Brain microvascular endothelial cell (primary cell): ENCODE measurements around the gene SLC29A3.

ENCODE experiments used
- DNase-seq: peaks from one replicate; pipeline ENCODE4 v3.0.0-alpha.2; 2020
- H3K27ac ChIP-seq: fragments of 250-450 bp; sonication (Bioruptor Pico); 2 replicates; pipeline ENCODE4 v1.5.1; 2020; ENCODE audit warnings: mild to moderate bottlenecking, moderate library complexity
- H3K27me3 ChIP-seq: fragments of 250-450 bp; sonication (Bioruptor Pico); replicated peaks from 2 replicates; pipeline ENCODE4 v1.5.1; 2020; ENCODE audit warnings: mild to moderate bottlenecking
- H3K36me3 ChIP-seq: fragments of 250-450 bp; sonication (Bioruptor Pico); replicated peaks from 2 replicates; pipeline ENCODE4 v1.5.1; 2020; ENCODE audit warnings: mild to moderate bottlenecking
- H3K4me3 ChIP-seq: 2 replicates; pipeline ENCODE4 v1.5.1; 2011; ENCODE audit warnings: low read depth, mild to moderate bottlenecking, control low read depth, low read length, moderate library complexity
- CTCF ChIP-seq: IDR thresholded peaks from 2 replicates; pipeline ENCODE4 v1.5.1; 2011; ENCODE audit warnings: low read depth, mild to moderate bottlenecking, moderate library complexity, low read length, control low read depth, inconsistent platforms; ENCODE audit errors: missing control alignments
- in situ Hi-C: cut with HindIII; loops from 2 replicates; pipeline ENCODE4 v1.10.0; 2017; ENCODE audit warnings: low sequenced_read_pairs, low pct_ligation_motif_present

SLC29A3 gene

DNA sequence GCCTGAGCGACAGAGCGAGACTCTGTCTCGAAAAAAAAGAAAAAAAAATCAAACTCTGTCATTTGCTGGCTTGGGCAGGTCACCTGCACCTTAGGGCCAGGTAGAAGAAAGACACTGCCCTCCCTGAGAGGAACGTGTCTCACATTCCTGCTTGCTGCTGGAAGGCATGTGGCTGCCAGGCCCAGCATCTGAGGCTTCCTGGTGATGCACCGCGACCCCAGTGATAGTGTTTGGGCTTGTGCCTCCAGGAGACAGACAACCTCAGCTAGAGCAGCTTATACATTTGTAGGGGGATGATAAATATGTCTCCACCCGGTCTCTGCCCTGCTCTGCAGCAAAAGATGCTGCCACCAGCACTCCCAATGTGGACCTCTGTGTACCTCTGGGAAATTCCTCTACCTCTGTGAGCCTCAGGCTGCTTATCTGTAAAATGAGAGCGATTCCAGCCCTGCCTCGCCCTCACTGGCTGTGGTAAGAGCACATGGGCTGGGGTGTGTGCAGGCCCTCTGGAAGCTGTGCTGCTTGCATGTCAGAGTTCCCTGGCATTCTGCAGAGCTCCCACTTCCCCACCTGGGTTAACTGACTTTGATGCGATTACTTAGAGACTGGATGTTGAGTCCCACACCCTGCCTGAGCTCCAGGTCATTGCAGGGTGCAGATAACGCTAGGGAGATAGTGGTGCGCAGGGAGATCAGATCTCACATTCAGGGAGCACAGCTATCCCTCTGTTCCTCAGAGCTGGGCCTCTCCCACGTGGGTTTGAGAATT is 19.9 kb downstream of the SLC29A3 start:
- in situ Hi-C loops, result no loop called here
- H3K27me3 ChIP-seq, result no peaks in the 10 kb centered on the region
- no peaks in the 10 kb centered on the region for H3K36me3 ChIP-seq
- no peak overlapping the region for H3K27ac ChIP-seq
- no peak for TF ChIP-seq CTCF
- no peak overlapping the region for H3K4me3 ChIP-seq
- DNase-seq, result no peak

DNA sequence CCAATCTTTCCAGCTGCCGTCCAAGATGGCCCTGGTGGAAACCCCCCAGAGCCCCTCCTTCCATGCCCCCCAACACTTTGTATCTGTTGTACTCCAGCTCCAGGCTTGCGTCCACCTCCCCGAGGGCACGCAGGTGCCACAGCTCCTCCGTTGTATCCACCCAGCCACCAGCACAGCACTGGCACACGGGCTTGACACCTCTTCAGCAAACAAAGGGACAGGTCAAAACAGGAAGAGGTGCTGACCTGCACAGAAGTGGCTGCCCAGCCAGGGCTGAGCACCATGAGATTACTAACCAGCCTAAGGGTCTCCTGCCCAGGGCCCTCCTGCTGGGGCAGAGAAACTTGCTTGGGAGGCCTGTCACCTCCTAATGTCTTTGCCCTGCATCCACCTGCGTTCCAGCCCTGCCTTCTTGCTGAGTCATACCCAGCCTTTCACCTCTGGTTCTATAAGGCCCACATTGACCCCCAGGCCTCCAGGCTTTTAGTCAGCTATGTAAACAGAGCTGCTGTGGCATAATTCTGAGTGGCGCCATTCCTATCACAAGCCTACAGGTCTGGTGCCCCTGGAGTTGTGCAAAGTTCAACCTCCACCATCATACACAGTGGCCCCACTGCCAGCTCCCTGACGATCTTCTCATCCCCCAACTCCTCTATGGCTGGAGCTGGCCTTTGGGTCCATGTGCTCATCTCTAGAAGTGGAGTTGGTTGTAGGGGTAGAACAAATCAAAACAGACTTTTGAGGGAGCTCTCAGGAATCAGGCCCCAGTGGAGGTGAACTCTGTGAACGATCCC is 20.9 kb downstream of the SLC29A3 start:
- Histone ChIP-seq H3K27ac (no peak overlapping the region), H3K27me3 (no peaks in the 10 kb centered on the region), H3K4me3 (no peak overlapping the region), H3K36me3 (no peaks in the 10 kb centered on the region)
- DNase-seq, result no peak
- in situ Hi-C loops, result no loop called here
- TF ChIP-seq CTCF, result no peak

GRCh38 chr10:71342573-71343391 is 23.7 kb downstream of the SLC29A3 start:
- in situ Hi-C loops, result no loop called here
- Histone ChIP-seq H3K27ac (no peak overlapping the region), H3K27me3 (no peaks in the 10 kb centered on the region), H3K4me3 (no peak overlapping the region), H3K36me3 (no peaks in the 10 kb centered on the region)
- no peak for TF ChIP-seq CTCF
- no peak for DNase-seq

DNA sequence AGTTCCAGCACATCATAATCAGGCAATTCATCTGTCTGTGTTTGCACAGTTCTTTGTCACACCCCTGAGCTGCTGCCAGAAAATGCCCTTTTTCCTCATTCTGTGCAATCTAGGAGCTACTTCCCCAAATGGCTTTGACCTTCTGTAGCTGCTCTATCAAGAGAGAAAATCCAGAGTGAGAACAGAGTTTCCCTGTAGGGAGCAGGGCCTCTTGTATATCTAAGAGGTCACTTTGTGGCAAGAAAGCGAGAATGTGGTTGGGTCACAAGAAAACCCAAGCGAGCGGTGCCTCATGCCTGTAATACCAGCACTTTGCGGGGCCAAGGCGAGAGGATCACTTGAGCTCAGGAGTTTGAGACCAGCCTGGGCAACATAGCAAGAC is 24.3 kb downstream of the SLC29A3 start:
- TF ChIP-seq CTCF, result no peak
- in situ Hi-C loops, result no loop called here
- DNase-seq, result no peak
- Histone ChIP-seq H3K27ac (no peak overlapping the region), H3K4me3 (no peak overlapping the region), H3K36me3 (no peaks in the 10 kb centered on the region), H3K27me3 (no peaks in the 10 kb centered on the region)

DNA sequence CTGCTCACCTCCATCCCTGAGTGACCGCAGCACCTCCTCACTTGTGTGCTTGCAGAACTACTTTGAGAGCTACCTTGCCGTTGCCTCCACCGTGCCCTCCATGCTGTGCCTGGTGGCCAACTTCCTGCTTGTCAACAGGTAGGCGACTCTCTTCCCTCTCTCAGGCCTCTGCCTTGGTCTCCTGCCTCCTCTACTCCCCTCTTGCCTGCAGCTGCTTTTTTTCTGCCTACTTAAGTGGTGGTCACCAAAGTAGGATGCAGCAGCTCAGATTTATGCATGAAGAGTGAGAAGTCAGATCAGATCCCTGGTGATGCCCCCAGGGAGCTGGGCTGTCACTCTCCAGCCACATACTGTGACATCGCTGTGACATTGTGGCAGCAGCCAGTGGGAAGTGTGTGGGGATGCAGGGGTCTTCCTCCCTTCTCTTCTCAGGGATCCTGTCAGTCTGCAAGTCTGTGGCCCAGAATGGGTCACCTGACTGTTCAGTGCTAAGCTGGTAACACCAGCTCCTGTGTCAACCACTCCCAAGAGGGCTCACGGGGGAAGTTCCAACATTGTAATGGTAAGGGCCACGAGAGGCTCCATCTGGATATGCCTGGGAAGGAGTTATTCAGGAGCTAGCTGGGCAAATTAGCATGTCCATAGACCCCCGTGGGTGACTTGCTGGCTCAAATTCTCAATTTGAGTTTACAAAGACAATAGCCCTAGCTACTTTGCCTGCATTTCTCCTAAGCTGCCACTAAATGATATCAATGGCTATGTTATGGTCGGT is 25.3 kb downstream of the SLC29A3 start:
- no peak for TF ChIP-seq CTCF
- Histone ChIP-seq H3K36me3 (no peaks in the 10 kb centered on the region), H3K4me3 (no peak overlapping the region), H3K27ac (no peak overlapping the region), H3K27me3 (no peaks in the 10 kb centered on the region)
- in situ Hi-C loops, result no loop called here
- DNase-seq, result no peak
